Measurements from ENCODE around the gene CST7. TPM values are rescaled to one million over a fixed set of nuclear protein-coding genes. Genes with fewer than 3 reads are reported as not detected.

CST7 gene
- total and polyA plus RNA-seq, 2 experiments from 2014 or later: not detected

- no peak for TF ChIP-seq CTCF (conservative IDR thresholded peaks at IDR 0.05; ENCODE audit: low read depth in 2 of 2)
Observed at GRCh38 chr20:24970030-24970553, 21.0 kb downstream of the CST7 start (continued).

DNA sequence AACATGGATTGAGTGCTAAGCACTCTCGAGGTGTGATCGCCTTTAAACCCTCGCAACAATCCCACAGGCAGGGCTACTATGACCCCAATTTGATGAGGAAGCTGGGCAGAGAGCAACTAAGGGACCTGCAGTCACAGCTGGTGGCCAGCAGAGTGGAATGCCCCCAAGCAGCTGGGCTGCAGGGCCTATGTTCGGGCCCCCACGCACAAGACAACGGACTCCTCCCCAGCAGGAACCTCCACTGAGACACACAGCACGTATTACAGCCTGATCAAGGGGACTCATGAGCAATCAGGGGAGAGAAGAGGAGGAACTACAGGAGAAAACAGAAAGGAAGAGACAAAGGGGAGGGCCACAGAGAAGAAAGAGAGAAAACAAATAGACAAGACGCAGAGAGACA, 21.7 kb downstream of the CST7 start:
- no peak for ATAC-seq
- TF ChIP-seq CREB1 (CRISPR knock-in tag; IDR thresholded peaks at IDR 0.05; ENCODE audit: low read depth) (no peak), STAT1 (IDR thresholded peaks at IDR 0.05; ENCODE audit: unreplicated experiment) (no peak), ZNF331 (CRISPR knock-in tag; IDR thresholded peaks at IDR 0.05; ENCODE audit: low read depth) (no peak), CTCF (conservative IDR thresholded peaks at IDR 0.05; ENCODE audit: low read depth in 2 of 2) (no peak), EZH2phosphoT487 (IDR thresholded peaks at IDR 0.05; ENCODE audit: unreplicated experiment) (no peak), NANOG (IDR thresholded peaks at IDR 0.05; ENCODE audit: borderline replicate concordance) (no peak), POLR2AphosphoS5 (IDR thresholded peaks at IDR 0.05; ENCODE audit: low read depth) (no peak), JUNB (IDR thresholded peaks at IDR 0.05; ENCODE audit: unreplicated experiment) (no peak)
- TF ChIP-seq, protein P1, sequence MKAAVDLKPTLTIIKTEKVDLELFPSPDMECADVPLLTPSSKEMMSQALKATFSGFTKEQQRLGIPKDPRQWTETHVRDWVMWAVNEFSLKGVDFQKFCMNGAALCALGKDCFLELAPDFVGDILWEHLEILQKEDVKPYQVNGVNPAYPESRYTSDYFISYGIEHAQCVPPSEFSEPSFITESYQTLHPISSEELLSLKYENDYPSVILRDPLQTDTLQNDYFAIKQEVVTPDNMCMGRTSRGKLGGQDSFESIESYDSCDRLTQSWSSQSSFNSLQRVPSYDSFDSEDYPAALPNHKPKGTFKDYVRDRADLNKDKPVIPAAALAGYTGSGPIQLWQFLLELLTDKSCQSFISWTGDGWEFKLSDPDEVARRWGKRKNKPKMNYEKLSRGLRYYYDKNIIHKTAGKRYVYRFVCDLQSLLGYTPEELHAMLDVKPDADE (IDR thresholded peaks at IDR 0.05): no peak
- TF ChIP-seq, protein P2, sequence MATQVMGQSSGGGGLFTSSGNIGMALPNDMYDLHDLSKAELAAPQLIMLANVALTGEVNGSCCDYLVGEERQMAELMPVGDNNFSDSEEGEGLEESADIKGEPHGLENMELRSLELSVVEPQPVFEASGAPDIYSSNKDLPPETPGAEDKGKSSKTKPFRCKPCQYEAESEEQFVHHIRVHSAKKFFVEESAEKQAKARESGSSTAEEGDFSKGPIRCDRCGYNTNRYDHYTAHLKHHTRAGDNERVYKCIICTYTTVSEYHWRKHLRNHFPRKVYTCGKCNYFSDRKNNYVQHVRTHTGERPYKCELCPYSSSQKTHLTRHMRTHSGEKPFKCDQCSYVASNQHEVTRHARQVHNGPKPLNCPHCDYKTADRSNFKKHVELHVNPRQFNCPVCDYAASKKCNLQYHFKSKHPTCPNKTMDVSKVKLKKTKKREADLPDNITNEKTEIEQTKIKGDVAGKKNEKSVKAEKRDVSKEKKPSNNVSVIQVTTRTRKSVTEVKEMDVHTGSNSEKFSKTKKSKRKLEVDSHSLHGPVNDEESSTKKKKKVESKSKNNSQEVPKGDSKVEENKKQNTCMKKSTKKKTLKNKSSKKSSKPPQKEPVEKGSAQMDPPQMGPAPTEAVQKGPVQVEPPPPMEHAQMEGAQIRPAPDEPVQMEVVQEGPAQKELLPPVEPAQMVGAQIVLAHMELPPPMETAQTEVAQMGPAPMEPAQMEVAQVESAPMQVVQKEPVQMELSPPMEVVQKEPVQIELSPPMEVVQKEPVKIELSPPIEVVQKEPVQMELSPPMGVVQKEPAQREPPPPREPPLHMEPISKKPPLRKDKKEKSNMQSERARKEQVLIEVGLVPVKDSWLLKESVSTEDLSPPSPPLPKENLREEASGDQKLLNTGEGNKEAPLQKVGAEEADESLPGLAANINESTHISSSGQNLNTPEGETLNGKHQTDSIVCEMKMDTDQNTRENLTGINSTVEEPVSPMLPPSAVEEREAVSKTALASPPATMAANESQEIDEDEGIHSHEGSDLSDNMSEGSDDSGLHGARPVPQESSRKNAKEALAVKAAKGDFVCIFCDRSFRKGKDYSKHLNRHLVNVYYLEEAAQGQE (IDR thresholded peaks at IDR 0.05; ENCODE audit: unreplicated experiment): no peak
- H3F3A ChIP-seq (replicated peaks; ENCODE audit: low read depth): no peaks in the 10 kb centered on the region
- H3K36me3 ChIP-seq (ENCODE audit: insufficient read depth): 0 out of 2 replicates have a peak, but pooled peaks cover 13% of the 10 kb centered on the region
- no peak overlapping the region for H3K27ac ChIP-seq (ENCODE audit: low read depth)
- no peak overlapping the region for H2AFZ ChIP-seq
- no peaks in the 10 kb centered on the region for H3K27me3 ChIP-seq (ENCODE audit: insufficient read depth)
- no peaks in the 10 kb centered on the region for H3K4me1 ChIP-seq (ENCODE audit: insufficient read depth)
- H3K9me2 ChIP-seq (ENCODE audit: insufficient read depth): no peaks in the 10 kb centered on the region
- no peak overlapping the region for H3K4me2 ChIP-seq
- H3K4me1 Mint-ChIP-seq: no peaks in the 10 kb centered on the region
- DNase-seq (ENCODE audit: low spot score): no peak
- H3K27me3 Mint-ChIP-seq (ENCODE audit: insufficient read depth, low read depth, poor library complexity): peaks cover 2% of the 10 kb centered on the region
- H3K4me3 ChIP-seq: no peak overlapping the region
- no peaks in the 10 kb centered on the region for H3K9me3 Mint-ChIP-seq
- no peak overlapping the region for H3K4me3 Mint-ChIP-seq
- H4K20me1 ChIP-seq (replicated peaks; ENCODE audit: insufficient read depth): no peaks in the 10 kb centered on the region
- no peak overlapping the region for H3K27ac Mint-ChIP-seq
- H3K36me3 Mint-ChIP-seq (ENCODE audit: low read depth): peaks cover 65% of the 10 kb centered on the region
- H3K79me2 ChIP-seq (replicated peaks; ENCODE audit: insufficient read depth): peaks cover 6% of the 10 kb centered on the region; the same call in 1 of the 2 replicates
